Islet precursor cell (in vitro differentiated cells): ENCODE results near the gene COL4A3.
A peak's percentile ranks its signal among the peaks of the same experiment; 100 is the strongest.

Experiments used
- DNase-seq: peaks from one replicate; pipeline ENCODE4 v3.0.0-alpha.2; 2018

The COL4A3 gene

GRCh38 chr2:227163998-227164762, at the start of gene COL4A3, which contains the start of gene COL4A4:
COL4A3 (plus strand) TSS chr2:227164624; CDS start chr2:227164727, 103 bp downstream.
COL4A4 (minus strand) TSS chr2:227164205; CDS start chr2:227147483, 16,722 bp downstream.
- DNase-seq, result peak; percentile 61

- DNase-seq, result no peak
These were observed 48.7 kb upstream of the COL4A3 start for GRCh38 chr2:227115761-227116160.

- no peak for DNase-seq
These were observed 47.4 kb upstream of the COL4A3 start for GRCh38 chr2:227117027-227117426.

- peak; percentile 67 for DNase-seq
These were observed 46.6 kb upstream of the COL4A3 start for GRCh38 chr2:227117852-227118251.

- peak; percentile 55 for DNase-seq
These were observed 46.1 kb upstream of the COL4A3 start for GRCh38 chr2:227118353-227118752.

- no peak for DNase-seq
These were observed 40.7 kb upstream of the COL4A3 start for GRCh38 chr2:227123697-227124096.

GRCh38 chr2:227124811-227125210, 39.6 kb upstream of the COL4A3 start:
- no peak for DNase-seq

- DNase-seq, result peak; percentile 83
These were observed 38.9 kb upstream of the COL4A3 start for GRCh38 chr2:227125506-227125905.

- DNase-seq, result no peak
These were observed 37.2 kb upstream of the COL4A3 start for GRCh38 chr2:227127201-227127600.

GRCh38 chr2:227130636-227131035, 33.8 kb upstream of the COL4A3 start:
- no peak for DNase-seq

- no peak for DNase-seq
These were observed 31.4 kb upstream of the COL4A3 start for GRCh38 chr2:227132986-227133385.

- no peak for DNase-seq
These were observed 29.8 kb upstream of the COL4A3 start for GRCh38 chr2:227134591-227134990.

- DNase-seq, result no peak
These were observed 23.1 kb upstream of the COL4A3 start for GRCh38 chr2:227141301-227141700.

- DNase-seq, result no peak
These were observed 20.5 kb upstream of the COL4A3 start for GRCh38 chr2:227143895-227144294.

- no peak for DNase-seq
These were observed 18.0 kb upstream of the COL4A3 start for GRCh38 chr2:227146456-227146855.

GRCh38 chr2:227147023-227147422, 17.4 kb upstream of the COL4A3 start:
- DNase-seq, result no peak

GRCh38 chr2:227148106-227148505, 16.3 kb upstream of the COL4A3 start:
- no peak for DNase-seq

GRCh38 chr2:227150222-227150936, 14.0 kb upstream of the COL4A3 start:
- DNase-seq, result no peak

GRCh38 chr2:227152093-227152766, 12.2 kb upstream of the COL4A3 start:
- no peak for DNase-seq

GRCh38 chr2:227153307-227153706, 11.1 kb upstream of the COL4A3 start:
- DNase-seq, result no peak

GRCh38 chr2:227153758-227154486, 10.5 kb upstream of the COL4A3 start:
- no peak for DNase-seq

- DNase-seq, result no peak
These were observed 9.2 kb upstream of the COL4A3 start for GRCh38 chr2:227154986-227155774.
